GM21515 (cell line): ENCODE data around the gene GREB1.
A peak's percentile ranks its signal among the peaks of the same experiment; 100 is the strongest.

Source experiments
- ATAC-seq: cut with Tn5 transposase; IDR thresholded peaks from one replicate; pipeline ENCODE4 v1.9.1; 2021; ENCODE audit not compliant: unreplicated experiment

Gene GREB1

GRCh38 chr2:11533278-11534070 is at the start of gene GREB1:
TSS of gene GREB1 (plus strand) at chr2:11534045. CDS start at chr2:11556615, 22,570 bp downstream.
- ATAC-seq = no peak

- no peak for ATAC-seq
These were observed 45.0 kb upstream of the GREB1 start for GRCh38 chr2:11488809-11489208.

GRCh38 chr2:11490194-11490593 is 43.7 kb upstream of the GREB1 start:
- no peak for ATAC-seq

GRCh38 chr2:11491348-11491933 is 42.4 kb upstream of the GREB1 start:
- ATAC-seq = no peak

- ATAC-seq = no peak
These were observed 41.6 kb upstream of the GREB1 start for GRCh38 chr2:11492244-11492643.

- ATAC-seq = no peak
These were observed 41.1 kb upstream of the GREB1 start for GRCh38 chr2:11492720-11493119.

GRCh38 chr2:11493282-11493681 is 40.6 kb upstream of the GREB1 start:
- no peak for ATAC-seq

GRCh38 chr2:11494310-11494709 is 39.5 kb upstream of the GREB1 start:
- ATAC-seq = no peak

- ATAC-seq = no peak
These were observed 37.8 kb upstream of the GREB1 start for GRCh38 chr2:11495844-11496681.

GRCh38 chr2:11498543-11499034 is 35.3 kb upstream of the GREB1 start:
- ATAC-seq = peak; percentile 91

- no peak for ATAC-seq
These were observed 34.6 kb upstream of the GREB1 start for GRCh38 chr2:11499081-11499743.

- no peak for ATAC-seq
These were observed 33.0 kb upstream of the GREB1 start for GRCh38 chr2:11500702-11501303.

- no peak for ATAC-seq
These were observed 31.0 kb upstream of the GREB1 start for GRCh38 chr2:11502740-11503292.

- no peak for ATAC-seq
These were observed 30.4 kb upstream of the GREB1 start for GRCh38 chr2:11503354-11503927.

GRCh38 chr2:11505652-11506610 is 27.9 kb upstream of the GREB1 start:
- ATAC-seq = peak; percentile 69

GRCh38 chr2:11506611-11506969 is 27.3 kb upstream of the GREB1 start:
- no peak for ATAC-seq

GRCh38 chr2:11507517-11507916 is 26.3 kb upstream of the GREB1 start:
- ATAC-seq = no peak

GRCh38 chr2:11508279-11508678 is 25.6 kb upstream of the GREB1 start:
- no peak for ATAC-seq
